ENCODE data around the gene SMPD2. TPM values are rescaled to one million over a fixed set of nuclear protein-coding genes. Genes with fewer than 3 reads are reported as not detected.

Gene SMPD2
- total and polyA plus RNA-seq, 9 of the 15 experiments (the other 6 are each of a cell fraction or from before 2014, with no cell fraction given): 0.13 to 21.8 (median 18.3) TPM

DNA sequence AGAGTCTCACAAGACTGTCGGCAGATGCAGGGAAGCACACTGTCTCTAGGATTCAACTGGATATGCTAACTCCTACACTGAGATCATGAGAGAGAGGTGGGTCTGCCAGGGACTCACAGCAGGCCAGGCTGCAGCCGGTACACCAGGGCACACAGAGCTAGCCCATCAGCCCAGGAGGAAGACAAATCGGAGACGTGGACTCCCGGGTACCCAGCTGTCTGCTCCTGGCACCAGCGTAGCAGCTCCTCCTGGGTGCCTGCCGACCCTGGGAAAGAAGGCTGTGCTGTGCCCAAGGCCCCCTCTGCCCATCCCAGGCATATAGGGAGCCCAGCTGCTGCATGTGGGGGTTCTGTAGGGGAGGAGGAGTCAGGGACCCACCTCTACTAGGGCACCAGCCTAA, 8.1 kb downstream of the SMPD2 start:
- intact Hi-C loops (cut with micrococcal nuclease) (no loop called here), in situ Hi-C loops (cut with MboI) (no loop called here)
- H3K4me2 ChIP-seq (ENCODE audit: insufficient read depth, low read length): no peak overlapping the region
- H4K20me1 ChIP-seq (replicated peaks; ENCODE audit: control insufficient read depth, insufficient read depth, low read length): no peaks in the 10 kb centered on the region
- H3K9me3 ChIP-seq (replicated peaks; ENCODE audit: control insufficient read depth, insufficient read depth, low read depth, low read length): no peaks in the 10 kb centered on the region
- H3K9ac ChIP-seq (ENCODE audit: insufficient read depth in 1 of 2, low read depth in 2 of 2, low read length in 2 of 2): peak overlapping the region in 1 of 2 experiments; percentile 21; a peak in 1 of 4 replicates
- DNase-seq (ENCODE audit: extremely low read depth in 1 of 4, low spot score in 3 of 4) (no peak), ATAC-seq (no peak), FAIRE-seq (no peak)
- no peaks in the 10 kb centered on the region for H3K9me1 ChIP-seq (ENCODE audit: control insufficient read depth, insufficient read depth, low read length)
- H3K27ac ChIP-seq (ENCODE audit: extremely low read depth, low read depth, low read length): no peak overlapping the region
- no peaks in the 10 kb centered on the region for H3K27me3 ChIP-seq (ENCODE audit: control insufficient read depth in 2 of 2, insufficient read depth in 2 of 2, low read length in 2 of 2)
- no peaks in the 10 kb centered on the region for H3K79me2 ChIP-seq (ENCODE audit: control insufficient read depth, insufficient read depth, low read length)
- H2AFZ ChIP-seq (ENCODE audit: low read depth, low read length): no peak overlapping the region
- CTCF ChIA-PET (ENCODE audit: low intra/inter-chr PET ratio): no interaction called here
- POLR2A ChIA-PET: interaction anchor here (1.5 to 9.8 kb wide), 3 partner anchors 5 to 34 kb away, joined by 4 to 92 read pairs (median 7); partner anchors contain the start of gene MICAL1
- BruUV-seq (replicated peaks): no TSS peak
- TF ChIP-seq ZNF507 (tag; conservative IDR thresholded peaks at IDR 0.05) (no peak), POLR2G (IDR thresholded peaks at IDR 0.05; ENCODE audit: low read depth, low read length) (peak; percentile 37)
- H3K36me3 ChIP-seq (ENCODE audit: control insufficient read depth, insufficient read depth, low read length): peaks cover 32% of the 10 kb centered on the region; the same call in 2 of the 3 replicates
- H3K4me1 ChIP-seq (replicated peaks in 1 of 2; ENCODE audit: control insufficient read depth in 2 of 2, insufficient read depth in 2 of 2, low read length in 2 of 2): peaks cover 11 to 42% of the 10 kb centered on the region in 2 experiments; a peak in 4 of 5 replicates
- 69% methylated on average over 7 of the region's 7 CpGs for WGBS (ENCODE audit: insufficient coverage, low coverage, missing lambda C conversion rate)
- H3K4me3 ChIP-seq: no peak overlapping the region

DNA sequence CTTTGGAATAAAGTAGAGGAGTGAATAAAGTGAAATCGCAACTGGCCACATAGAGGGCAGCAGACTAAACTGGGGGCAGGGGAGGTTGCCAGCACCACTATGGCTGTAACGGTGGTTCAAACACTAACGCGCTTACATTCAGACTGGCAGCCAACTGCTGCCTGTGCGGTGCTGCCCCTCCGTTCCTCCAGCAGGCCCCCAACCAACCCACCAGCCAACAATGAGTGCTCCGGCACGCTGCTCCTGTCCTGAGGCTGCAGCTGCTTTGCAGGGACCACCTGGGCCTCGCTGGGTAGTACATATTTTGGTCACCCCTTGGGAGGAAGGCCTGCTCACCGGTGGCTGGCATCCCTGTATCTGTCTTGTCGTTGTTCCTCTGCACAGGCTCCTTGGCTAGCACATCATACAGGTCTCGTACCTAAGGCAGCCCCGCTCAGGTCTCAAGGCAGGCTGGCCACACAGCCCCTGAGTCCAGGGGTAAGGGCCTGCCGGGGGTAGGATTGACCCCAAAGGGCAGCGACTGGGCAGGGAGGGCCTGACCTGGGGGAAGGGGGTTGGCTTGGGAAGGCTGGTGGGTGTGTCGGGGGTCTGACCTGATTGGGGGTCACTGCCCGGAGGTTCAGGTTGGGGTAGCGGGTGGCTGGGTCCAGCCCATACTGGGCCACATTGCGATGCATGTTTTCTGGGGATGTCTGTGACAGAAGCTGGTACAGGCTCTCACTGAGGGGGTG, 8.7 kb downstream of the SMPD2 start:
- WGBS (ENCODE audit: insufficient coverage, low coverage, missing lambda C conversion rate): 71% methylated on average over 13 of the region's 19 CpGs
- H4K20me1 ChIP-seq (replicated peaks; ENCODE audit: control insufficient read depth, insufficient read depth, low read length): no peaks in the 10 kb centered on the region
- 0 out of 4 replicates have a peak overlapping the region, but pooled peaks of 1 of the 2 experiments have one; percentile 29 for H3K9ac ChIP-seq (ENCODE audit: insufficient read depth in 1 of 2, low read depth in 2 of 2, low read length in 2 of 2)
- H3K9me1 ChIP-seq (ENCODE audit: control insufficient read depth, insufficient read depth, low read length): no peaks in the 10 kb centered on the region
- no peak for ATAC-seq
- intact Hi-C loops (cut with micrococcal nuclease): no loop called here
- ChIA-PET POLR2A (interaction anchor here (1.2 to 8.2 kb wide), 3 partner anchors 5 to 33 kb away, joined by 3 to 92 read pairs (median 7); partner anchors contain the start of genes PPIL6 and SMPD2), CTCF (ENCODE audit: low intra/inter-chr PET ratio) (no interaction called here)
- H3K36me3 ChIP-seq (ENCODE audit: control insufficient read depth, insufficient read depth, low read length): peaks cover 26% of the 10 kb centered on the region; the same call in 2 of the 3 replicates
- in situ Hi-C loops (cut with MboI): no loop called here
- DNase-seq (ENCODE audit: extremely low read depth in 1 of 4, low spot score in 3 of 4): no peak
- H3K4me1 ChIP-seq (replicated peaks in 1 of 2; ENCODE audit: control insufficient read depth in 2 of 2, insufficient read depth in 2 of 2, low read length in 2 of 2): peaks cover 11 to 46% of the 10 kb centered on the region in 2 experiments; a peak in 4 of 5 replicates
- H2AFZ ChIP-seq (ENCODE audit: low read depth, low read length): no peak overlapping the region
- peak; percentile 69 for TF ChIP-seq POLR2G (IDR thresholded peaks at IDR 0.05; ENCODE audit: low read depth, low read length)
- no peak for TF ChIP-seq GABPB2 (CRISPR knock-in tag; conservative IDR thresholded peaks at IDR 0.05)
- no peaks in the 10 kb centered on the region for H3K9me3 ChIP-seq (replicated peaks; ENCODE audit: control insufficient read depth, insufficient read depth, low read depth, low read length)
- no peak for FAIRE-seq
- H3K27me3 ChIP-seq (ENCODE audit: control insufficient read depth in 2 of 2, insufficient read depth in 2 of 2, low read length in 2 of 2): no peaks in the 10 kb centered on the region
- H3K27ac ChIP-seq (ENCODE audit: extremely low read depth, low read depth, low read length): no peak overlapping the region
- H3K79me2 ChIP-seq (ENCODE audit: control insufficient read depth, insufficient read depth, low read length): no peaks in the 10 kb centered on the region
- BruUV-seq (replicated peaks): no TSS peak
- H3K4me2 ChIP-seq (ENCODE audit: insufficient read depth, low read length): no peak overlapping the region
- no peak overlapping the region for H3K4me3 ChIP-seq
